Activated T-cell treated with anti-CD3 and anti-CD28 coated beads for 4 hours (primary cell): ENCODE results near the gene FAM117B.
"Not testable (repeated sequence)": the region's sequence is repeated elsewhere in the genome, so short reads cannot be mapped to it uniquely, and the experiment has no call there.

Source experiments
- DNase-seq: peaks from one replicate; pipeline ENCODE4 v3.0.0-alpha.2; 2020

The FAM117B gene

DNA sequence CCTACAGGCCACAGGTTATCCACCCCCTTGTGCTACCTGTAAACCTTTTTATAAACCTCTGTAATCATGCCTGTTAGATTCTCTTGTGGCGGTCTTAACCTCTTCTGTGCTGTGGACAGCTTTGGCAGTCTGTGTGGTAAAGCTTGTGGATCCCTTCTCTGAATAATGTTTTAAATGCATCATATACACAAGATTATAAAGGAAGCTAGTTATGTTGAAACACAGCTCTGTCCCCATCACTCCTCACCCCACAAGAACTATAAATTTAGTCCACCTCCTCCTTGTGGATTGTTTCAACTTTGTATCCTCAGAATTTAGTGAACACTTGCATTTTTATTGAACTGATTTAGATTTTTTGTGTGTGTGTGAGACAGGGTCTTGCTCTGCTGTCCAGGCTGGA, 129.1 kb downstream of the FAM117B start:
- no peak for DNase-seq

DNA sequence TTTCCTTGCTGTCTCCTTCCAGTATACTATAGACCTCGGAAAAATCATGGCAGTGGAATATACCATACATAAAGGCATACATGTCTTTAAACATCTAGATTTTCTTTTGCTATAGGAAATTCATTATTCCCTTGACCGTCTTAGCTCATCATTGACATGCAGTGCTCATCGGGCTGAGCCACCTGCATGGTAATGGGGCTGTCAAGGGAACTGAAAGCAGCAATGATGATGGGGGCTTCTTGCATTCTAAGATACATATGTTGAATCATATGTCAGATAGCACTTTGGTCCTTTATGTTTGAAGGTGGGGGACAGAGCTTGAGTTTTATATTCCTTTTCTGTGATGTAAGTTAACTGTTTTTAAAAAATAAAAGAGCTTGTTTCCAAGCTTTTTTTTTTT, 130.2 kb downstream of the FAM117B start:
- no peak for DNase-seq

DNA sequence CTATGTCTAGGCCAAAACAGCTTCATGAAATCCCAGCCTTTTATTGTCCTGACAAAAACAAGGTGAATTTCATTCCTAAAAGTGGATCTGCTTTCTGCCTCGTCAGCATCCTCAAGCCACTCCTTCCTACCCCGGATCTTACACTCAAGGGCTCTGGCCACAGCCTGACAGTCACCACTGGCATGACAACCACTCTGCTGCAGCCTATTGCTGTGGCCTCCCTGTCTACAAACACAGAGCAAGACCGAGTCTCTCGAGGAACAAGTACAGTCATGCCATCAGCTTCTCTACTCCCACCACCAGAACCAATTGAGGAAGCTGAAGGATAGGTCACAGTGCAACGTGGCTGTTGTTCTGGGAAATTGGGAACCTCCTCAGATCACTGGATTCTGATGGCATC, 130.7 kb downstream of the FAM117B start:
- no peak for DNase-seq

DNA sequence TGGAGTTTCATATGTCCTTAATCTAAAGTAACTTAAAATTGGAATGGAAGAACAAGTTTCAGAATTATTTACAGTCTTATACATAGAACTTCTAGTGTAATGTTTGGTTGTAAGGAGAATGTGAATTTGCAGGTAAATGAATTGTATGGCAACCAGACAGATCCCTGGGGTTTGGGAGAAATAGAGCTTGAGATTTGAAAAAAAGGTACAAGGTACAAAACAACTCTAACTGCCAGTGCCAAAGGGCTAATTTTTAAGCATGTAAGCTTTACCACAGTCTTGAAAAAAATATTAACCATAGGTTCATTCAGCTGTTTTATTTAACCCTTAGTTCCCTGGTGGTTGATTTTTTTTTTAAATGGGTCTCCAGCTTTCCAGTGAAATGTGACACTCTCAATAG, 133.5 kb downstream of the FAM117B start:
- DNase-seq = no peak

DNA sequence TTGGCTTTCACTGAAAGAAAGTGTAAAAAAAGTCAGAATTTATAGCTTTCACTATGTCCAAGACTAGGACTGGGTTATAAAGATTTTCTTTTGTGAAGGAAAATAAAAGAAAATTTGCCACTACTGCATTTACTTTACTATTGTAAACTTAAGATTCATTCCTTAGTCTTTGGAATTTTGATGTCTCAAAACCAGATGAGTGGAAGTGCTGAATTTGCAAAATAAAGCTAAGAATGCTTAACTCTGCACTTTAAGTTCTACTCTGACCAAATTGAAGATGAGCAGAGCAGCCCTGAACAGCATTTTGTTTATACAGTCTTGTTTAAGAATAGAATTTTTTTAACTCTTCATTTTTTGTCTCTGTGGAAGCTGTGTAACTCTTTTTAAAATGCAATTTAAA, 134.4 kb downstream of the FAM117B start:
- no peak for DNase-seq

DNA sequence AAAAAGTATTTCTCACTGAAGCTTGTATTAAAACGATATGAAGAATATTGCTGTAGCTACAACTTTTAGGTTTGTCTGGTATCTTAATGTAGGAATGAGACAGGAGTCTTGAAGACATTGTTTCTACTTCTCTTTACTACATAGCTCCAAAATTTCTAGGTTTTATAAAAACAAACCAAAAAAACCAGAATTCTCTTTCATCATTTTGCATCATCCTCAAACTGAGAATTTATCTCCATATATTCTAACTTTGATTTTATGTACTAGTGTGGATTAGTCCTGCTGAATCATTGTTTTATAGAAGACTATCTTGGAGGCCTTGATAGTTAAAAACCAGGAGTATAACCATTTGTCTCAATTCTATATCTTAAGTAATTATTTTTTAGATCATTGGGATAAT, 136.6 kb downstream of the FAM117B start:
- no peak for DNase-seq

DNA sequence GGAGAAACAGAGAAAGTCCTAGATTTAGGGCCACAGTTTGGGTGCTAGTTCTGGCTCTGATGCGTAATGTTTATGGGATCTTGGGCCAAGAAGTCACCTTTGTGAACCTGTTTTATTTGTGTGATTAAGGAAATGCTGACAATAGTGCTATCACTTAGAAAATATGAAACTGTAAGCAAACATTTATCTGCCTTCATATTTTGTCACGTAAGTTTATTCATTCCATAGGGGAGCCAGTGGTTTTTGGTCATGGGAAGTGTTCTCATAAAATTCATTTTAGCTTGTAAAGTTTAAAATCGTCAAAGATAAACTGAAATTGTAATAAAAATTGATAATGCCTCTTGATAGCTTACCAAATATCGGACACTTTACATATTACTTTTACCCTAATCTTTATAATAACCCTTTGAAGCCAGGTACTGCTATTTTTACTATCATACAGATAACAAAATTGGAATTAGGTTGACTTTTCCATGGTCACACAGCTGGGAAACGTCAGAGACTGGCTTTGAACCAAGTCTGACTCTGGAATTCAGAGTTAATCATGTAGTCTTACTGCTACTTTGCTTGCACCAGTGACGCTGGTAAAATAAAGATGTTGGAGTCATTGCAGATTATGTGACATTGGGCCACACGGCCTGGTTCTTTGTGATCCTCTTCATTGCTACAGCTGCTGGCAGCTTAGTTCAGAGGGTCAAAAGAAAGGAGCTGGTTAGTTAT, 137.1 kb downstream of the FAM117B start:
- no peak for DNase-seq

DNA sequence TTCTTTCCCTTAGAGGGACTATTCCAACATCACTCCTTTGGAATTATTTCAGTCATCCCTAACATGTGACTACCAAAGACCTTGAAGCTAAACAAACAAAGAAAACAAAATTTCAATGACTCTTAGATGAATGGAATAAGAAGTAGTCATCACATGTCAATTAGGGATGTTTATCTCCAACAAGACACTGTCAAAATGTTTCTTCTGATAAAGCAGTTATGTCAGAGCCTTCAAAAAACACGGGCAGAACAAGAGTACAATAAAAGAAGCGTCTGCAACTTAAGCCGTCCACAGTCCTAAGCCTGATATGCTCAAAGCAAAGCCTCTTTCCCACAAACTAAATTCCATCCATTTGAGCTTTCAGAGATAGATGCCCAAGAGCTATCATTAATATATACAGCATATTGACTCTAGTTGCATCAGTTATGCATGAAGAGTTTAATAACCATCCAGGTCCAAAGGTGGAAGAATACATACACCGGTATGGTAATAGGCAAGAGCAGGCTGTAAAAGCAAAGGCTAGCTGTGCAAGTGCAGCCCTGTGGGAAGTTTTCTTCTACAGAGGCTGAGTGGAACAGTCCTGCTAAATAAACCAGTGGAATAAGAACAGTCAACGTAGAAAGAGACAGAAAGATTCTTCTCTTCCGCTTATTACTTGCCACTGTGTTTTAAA, 138.7 kb downstream of the FAM117B start:
- DNase-seq = no peak

DNA sequence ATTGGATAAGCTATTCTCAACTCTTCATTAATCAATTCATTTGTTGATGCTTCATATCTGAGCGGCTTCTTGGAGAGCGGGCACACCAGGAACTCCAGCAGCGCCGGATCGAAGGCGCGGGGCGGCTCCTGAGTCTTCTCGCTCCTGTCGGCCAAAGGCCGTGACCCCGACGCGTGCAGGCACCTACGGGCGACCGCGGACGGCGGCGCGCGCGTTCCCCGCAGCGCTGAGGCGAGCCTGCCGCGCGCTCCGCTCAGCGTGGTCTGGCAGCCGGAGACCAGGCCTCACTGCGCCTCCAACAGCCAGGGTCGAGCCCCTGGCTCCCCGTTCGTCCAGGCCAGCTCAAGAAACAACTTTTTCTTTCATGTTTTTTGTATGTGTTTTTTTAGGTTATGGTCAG, 139.3 kb downstream of the FAM117B start:
- no peak for DNase-seq

DNA sequence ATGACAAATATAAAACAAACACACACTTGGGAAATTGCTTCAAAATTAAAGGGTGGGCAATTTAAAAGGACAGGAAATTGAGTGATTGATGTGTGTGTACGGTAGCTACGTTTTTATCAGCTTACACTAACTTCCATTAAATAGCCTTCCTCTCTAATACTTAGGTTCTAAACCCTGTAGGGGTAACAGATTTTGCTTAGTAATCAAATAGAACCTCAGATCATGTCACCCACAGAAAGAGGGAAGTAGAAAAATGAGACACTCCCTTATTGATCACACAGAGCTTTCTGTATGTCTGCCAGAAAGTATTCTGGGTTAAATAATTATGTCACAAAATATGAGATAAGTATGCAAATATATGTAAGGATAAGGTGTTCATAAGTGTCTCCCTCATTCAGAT, 143.4 kb downstream of the FAM117B start:
- no peak for DNase-seq

DNA sequence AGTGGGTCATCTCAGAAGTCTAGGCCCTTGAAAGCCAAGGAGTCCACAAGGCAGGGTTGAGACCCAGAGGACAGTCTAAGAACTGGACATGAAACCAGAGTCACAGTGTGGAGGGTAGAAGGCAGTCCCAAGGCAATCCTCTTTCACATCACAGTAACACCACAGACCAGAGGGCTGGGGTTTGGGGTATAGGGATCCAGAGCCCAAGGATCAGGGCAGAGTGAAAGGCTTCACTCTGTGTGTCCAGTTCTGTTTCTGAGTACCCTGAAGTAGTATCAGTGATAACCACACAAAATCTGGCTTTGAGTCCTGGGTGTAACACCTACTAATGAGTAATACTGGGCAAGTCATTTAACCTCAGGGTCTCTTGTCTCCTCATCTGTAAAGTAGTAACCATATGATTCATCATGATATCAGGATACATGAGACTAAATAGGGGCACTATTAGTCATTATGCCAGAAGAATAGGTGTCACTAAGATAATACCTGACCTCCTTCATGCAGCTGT, 145.8 kb downstream of the FAM117B start:
- no peak for DNase-seq

DNA sequence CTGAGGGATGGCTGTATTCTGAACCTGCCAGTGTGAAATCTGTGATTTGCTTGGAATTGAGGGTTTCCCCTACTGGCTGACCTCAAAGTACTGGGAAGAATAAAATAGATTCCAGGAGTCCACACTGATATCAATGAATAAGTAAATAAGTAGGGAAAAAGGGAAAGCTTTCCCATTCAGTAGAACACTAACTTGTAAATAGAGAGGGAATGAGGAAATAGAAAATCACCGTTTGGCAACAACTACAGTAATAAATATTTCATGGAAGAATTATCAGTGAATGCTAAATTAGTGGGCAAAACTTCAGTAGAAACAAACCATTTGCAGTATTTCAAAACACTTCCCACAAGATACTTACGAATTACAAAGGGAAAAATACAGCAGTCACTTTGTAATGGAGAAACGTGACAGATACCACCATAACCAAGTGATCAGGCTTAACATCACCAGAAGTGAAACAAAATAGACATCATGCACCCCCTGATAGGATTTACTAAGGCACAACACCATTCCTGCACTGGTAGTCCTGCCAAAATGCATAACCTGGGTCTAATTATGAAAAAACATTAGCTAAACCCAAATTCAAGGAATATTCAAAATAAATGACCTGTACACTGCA, 148.3 kb downstream of the FAM117B start:
- DNase-seq = no peak

DNA sequence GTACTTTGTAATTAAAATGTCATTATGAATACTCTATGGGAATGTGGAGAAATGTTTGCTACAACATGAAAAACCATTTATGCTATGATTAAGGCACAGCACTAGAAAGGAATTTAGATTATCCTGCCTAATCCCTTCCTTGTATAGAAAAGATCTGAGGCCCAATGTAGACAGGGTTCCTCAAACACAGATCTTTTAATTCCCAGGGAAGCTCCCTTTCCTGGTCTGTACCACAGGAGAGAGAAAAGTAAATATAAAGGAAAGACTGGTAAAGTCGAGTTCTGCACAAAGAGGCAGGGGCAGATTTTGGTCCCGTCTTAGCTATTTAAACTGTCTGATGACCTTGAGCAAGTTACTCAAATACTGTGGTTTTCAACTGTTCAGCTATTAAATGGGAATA, 152.1 kb downstream of the FAM117B start:
- no peak for DNase-seq

DNA sequence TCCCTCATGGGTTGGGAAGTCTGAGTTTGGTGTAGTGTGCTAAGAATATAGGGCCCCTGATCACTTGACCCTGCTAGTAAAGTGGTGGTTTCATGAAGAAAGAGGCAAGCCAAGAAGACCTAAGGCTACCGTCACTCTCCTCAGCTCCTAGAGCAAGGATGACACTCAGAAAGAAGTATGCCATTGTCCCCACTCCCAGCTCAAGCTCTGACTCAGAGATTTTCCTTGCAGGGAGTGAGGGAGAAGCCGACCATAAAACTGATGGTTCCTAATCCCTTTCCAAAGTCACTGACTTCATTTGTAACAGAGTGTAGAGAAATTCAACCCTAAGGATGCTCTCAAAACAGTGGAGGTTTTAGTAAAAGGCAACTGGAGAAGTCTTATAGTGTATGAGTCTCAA, 155.9 kb downstream of the FAM117B start:
- no peak for DNase-seq

DNA sequence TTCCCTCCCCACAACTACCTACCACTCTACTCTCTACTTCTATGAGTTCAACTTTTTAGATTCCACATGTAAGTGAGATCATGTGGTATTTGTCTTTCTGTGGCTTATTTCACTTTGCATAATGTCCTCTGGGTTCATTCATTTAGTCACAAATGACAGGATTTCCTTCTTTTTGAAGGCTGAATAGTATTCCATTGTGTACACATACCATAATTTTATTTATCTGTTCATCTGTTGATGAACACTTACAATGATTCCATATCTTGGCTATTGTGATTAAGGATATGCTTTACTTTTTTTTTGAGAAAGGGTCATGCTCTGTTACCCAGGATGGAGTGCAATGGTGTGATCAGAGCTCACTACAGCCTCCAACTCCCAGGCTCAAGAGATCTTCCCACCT, 163.2 kb downstream of the FAM117B start:
- no peak for DNase-seq

DNA sequence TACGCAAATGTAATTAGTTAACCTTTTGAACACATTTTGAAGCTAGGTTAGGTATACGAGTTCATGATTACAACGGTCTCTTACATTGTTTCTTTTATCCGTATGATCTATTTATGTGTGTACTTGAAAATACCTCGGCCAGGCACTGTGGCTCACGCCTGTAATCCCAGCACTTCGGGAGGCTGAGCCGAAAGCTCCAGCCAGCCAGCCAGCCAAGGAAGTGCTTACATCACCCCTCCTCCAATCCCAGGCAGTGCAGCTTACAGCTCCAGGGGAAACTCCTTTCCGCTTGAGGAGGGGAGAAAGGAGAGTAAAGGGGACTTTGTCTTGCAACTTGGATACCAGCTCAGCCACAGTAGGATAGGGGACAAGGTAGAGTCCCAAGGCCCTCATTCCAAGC, 171.1 kb downstream of the FAM117B start:
- not testable (repeated sequence) for DNase-seq

DNA sequence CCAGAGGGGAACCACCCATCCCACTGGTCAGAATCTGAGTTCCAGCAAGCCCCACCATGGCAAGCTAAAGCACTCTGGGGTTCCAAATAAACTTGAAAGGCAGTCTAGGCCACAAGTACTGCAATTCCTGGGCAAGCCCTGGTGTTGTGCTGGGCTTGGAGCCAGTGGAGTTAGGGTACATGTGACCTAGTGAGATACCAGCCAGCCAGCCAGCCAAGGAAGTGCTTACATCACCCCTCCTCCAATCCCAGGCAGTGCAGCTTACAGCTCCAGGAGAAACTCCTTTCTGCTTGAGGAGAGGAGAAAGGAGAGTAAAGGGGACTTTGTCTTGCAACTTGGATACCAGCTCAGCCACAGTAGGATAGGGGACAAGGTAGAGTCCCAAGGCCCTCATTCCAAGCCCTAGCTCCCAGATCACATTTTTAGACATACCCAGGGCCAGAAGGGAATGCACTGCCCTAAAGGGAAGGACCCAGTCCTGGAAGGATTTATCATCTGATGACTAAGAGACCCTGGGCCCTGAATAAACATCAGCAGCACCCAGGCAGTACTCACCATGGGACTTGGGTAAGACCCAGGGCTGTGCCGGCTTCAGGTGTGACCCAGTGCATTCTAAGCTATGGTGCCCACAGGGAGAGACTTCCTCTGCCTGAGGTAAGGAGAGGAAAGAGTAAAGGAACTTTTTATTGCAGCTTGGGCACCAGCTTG, 172.8 kb downstream of the FAM117B start:
- DNase-seq = not testable (repeated sequence)

DNA sequence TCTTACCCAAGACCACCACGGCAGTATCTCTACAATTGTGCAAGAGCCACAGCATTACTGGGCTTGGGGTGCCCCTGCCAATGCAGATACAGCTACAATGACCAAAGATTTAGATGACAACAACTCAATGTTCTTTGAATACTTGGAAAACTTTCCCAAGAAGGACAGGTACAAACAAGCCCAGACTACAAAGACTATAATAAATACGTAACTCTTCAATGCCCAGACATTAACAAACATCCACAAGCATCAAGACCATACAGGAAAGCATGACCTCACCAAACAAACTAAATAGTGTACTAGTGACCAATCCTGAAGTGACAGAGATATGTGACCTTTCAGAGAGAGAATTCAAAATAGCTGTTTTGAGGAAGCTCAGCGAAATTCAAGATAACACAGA, 174.0 kb downstream of the FAM117B start:
- DNase-seq = no peak

DNA sequence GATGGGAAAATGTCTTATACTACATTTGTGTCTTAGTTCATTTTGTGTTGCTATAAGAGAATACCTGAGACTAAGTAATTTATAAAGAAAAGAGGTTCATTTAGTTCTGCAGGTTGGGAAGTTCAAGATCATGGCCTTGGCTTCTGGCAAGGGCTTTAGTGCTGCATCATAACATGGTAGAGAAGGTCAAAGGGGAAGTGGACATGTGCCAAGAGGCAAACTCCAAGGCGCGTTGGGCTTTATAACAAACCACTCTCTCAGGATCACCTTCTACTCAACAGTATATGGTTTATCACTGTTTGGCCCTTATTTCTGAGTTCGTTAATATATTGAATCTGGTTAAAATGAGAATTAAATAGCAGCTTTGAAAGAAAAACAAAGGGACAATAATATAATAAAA, 178.6 kb downstream of the FAM117B start:
- DNase-seq = no peak

DNA sequence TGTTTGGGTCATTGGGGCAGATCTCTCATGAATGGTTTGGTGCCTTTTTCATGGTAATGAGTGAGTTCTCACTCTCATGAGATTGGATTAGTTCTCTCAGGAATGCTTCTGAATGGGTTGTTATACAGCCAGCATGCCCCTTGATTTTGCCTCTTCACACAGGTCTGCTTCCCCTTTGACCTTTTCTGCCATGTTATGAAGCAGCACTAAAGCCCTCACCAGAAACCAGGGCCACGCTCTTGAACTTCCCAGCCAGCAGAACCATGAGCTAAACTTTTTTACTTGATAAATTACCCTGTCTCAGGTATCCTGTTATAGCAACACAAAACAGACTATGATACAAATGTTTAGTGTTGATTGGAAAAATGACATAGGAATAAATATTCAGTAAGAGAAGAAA, 179.5 kb downstream of the FAM117B start:
- DNase-seq = no peak

DNA sequence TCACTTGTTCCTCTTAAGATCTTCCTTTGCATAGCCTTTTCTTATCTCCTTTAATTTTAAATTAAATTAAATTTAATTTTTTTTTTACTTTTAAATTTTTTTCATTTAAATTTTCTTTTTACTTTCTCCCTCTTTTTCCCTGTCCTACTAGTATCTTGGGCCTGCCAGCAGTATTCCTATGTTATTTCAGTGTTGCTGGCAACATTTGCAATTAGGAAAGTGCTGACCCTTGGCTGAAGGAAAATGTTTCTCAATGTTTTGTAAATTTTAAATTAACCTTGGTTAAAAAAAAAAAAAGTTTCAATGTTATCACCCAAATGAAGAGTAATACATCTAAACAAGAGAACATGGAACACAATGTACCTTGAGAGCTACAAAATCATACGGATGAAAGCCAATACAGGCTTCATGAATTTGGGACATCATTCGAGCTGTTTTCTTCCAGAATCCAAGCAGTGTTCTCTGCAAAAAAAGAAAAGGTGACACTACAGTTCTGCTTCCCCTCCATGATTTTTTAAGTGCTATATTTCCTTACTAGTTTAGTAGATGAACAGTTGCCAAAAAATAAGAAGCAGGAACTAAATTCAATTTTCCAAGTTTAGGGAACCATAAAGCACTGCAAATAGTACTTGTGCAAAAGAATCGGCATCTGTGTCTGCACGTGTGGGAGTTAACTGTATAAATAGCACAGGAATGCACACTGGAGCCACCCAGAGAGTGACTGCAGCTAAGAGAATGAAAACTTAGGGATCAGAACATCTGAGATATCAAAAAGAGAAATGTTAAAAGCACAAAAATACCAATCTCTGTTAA, 181.0 kb downstream of the FAM117B start:
- no peak for DNase-seq

DNA sequence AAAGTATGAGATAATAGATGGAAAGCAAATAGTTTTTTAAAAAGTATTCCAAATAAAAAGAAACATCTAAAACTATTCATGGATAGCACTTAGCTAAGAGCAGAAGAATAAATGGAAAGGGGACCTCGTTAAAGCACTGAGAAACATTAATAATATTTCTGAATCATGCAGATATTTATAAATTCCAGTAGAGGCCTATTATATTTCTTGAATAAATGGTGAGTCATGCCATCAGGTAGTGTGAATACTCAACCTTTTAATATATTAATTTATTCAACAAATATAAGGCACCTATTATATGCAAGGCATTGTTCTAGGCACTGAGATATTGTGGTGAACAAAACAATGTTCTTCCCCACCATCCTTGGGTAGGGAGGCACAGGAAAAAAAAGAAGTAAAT, 183.0 kb downstream of the FAM117B start:
- no peak for DNase-seq

DNA sequence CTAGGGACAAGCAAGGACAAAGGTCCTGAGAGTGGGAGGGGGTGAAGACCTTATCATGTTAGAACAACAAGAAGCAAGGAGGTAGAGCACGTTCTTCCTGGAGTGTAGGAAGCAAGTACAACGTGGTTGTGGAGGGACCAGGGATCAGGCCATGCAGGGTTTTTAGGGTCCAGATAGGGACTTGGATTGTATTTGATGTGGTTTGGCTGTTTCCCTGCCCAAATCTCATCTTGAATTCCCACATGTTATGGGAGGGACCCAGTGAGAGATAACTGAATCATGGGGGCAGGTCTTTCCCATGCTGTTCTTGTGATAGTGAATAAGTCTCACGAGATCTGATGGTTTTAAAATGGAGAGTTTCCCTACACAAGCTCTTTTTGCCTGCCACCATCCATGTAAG, 183.6 kb downstream of the FAM117B start:
- DNase-seq = no peak
